Neuronal stem cell (in vitro differentiated cells): Measurements from ENCODE around the gene TCF7L2.

Experiments
- DNase-seq: peaks from one replicate; pipeline ENCODE4 v3.0.0-alpha.2; 2013; ENCODE audit warnings: low spot score
- H2AFZ ChIP-seq: one replicate; pipeline ENCODE4 v1.6.1; 2013; ENCODE audit warnings: mild to moderate bottlenecking, low read length, inconsistent platforms
- H2AK5ac ChIP-seq: 2 replicates; pipeline ENCODE4 v1.6.1; 2013; ENCODE audit warnings: low read depth, mild to moderate bottlenecking, inconsistent platforms, low read length, moderate library complexity, mixed read lengths
- H2BK120ac ChIP-seq: 2 replicates; pipeline ENCODE4 v1.6.1; 2013; ENCODE audit warnings: low read depth, mild to moderate bottlenecking, inconsistent platforms, low read length, moderate library complexity, mixed read lengths
- H2BK12ac ChIP-seq: one replicate; pipeline ENCODE4 v1.6.1; 2013; ENCODE audit warnings: low read length, inconsistent platforms
- H2BK15ac ChIP-seq: 2 replicates; pipeline ENCODE4 v1.6.1; 2013; ENCODE audit warnings: mild to moderate bottlenecking, low read length, inconsistent platforms, mixed read lengths
- H2BK5ac ChIP-seq: one replicate; pipeline ENCODE4 v1.6.1; 2013; ENCODE audit warnings: inconsistent platforms, mild to moderate bottlenecking, low read length, moderate library complexity
- H3K14ac ChIP-seq: one replicate; pipeline ENCODE4 v1.6.1; 2013; ENCODE audit warnings: low read length, inconsistent platforms
- H3K18ac ChIP-seq: 2 replicates; pipeline ENCODE4 v1.6.1; 2013; ENCODE audit warnings: low read length, inconsistent platforms
- H3K23ac ChIP-seq: 2 replicates; pipeline ENCODE4 v1.6.1; 2013; ENCODE audit warnings: low read depth, mild to moderate bottlenecking, mixed read lengths, low read length, inconsistent platforms; ENCODE audit not compliant: poor library complexity
- H3K27ac ChIP-seq: replicated peaks from 3 replicates; pipeline ENCODE4 v1.5.1; 2013; ENCODE audit warnings: low read length, inconsistent platforms
- H3K27me3 ChIP-seq, 3 experiments: 2 replicates each; pipeline ENCODE4 v1.6.1; 2013; ENCODE audit warnings: low read length in 3 of 3, mild to moderate bottlenecking in 2 of 3, inconsistent platforms in 1 of 3, low read depth in 1 of 3, mixed read lengths in 1 of 3, moderate library complexity in 1 of 3; ENCODE audit not compliant: control insufficient read depth in 3 of 3, insufficient read depth in 3 of 3
- H3K36me3 ChIP-seq, 2 donors: replicated peaks in 1 of 2; 2 replicates each; pipeline ENCODE4 v1.6.1; 2013; ENCODE audit warnings: low read length in 2 of 2; ENCODE audit not compliant: control insufficient read depth in 2 of 2, insufficient read depth in 2 of 2
- H3K4ac ChIP-seq: 2 replicates; pipeline ENCODE4 v1.6.1; 2013; ENCODE audit warnings: inconsistent platforms, mild to moderate bottlenecking, low read length, moderate library complexity
- H3K4me1 ChIP-seq, 2 donors: 1 replicate in 1 of 2; 2 replicates in 1 of 2; pipeline ENCODE4 v1.6.1; 2013; ENCODE audit warnings: low read length in 2 of 2, low read depth in 1 of 2; ENCODE audit not compliant: control insufficient read depth in 2 of 2, insufficient read depth in 1 of 2
- H3K4me2 ChIP-seq: one replicate; pipeline ENCODE4 v1.6.1; 2013; ENCODE audit warnings: mild to moderate bottlenecking, low read length, inconsistent platforms; ENCODE audit not compliant: insufficient read depth, poor library complexity, severe bottlenecking
- H3K4me3 ChIP-seq, 2 donors: 2 replicates each; pipeline ENCODE4 v1.5.1; 2013; ENCODE audit warnings: low read length in 2 of 2, mild to moderate bottlenecking in 2 of 2, inconsistent platforms in 1 of 2, moderate library complexity in 1 of 2
- H3K79me1 ChIP-seq: one replicate; pipeline ENCODE4 v1.6.1; 2013; ENCODE audit warnings: low read depth, mild to moderate bottlenecking, inconsistent platforms, low read length, moderate library complexity
- H3K9ac ChIP-seq: one replicate; pipeline ENCODE4 v1.6.1; 2013; ENCODE audit warnings: mild to moderate bottlenecking, low read depth, low read length, inconsistent platforms; ENCODE audit not compliant: poor library complexity
- H3K9me3 ChIP-seq, 2 donors: replicated peaks in 1 of 2; 2 replicates each; pipeline versions ENCODE3 to v1.6.1; 2013; ENCODE audit warnings: low read length in 2 of 2, mild to moderate bottlenecking in 2 of 2, inconsistent platforms in 1 of 2, low read depth in 1 of 2, mixed read lengths in 1 of 2, moderate library complexity in 1 of 2; ENCODE audit not compliant: control insufficient read depth in 2 of 2, insufficient read depth in 1 of 2
- H4K8ac ChIP-seq: one replicate; pipeline ENCODE4 v1.6.1; 2013; ENCODE audit warnings: low read depth, mild to moderate bottlenecking, inconsistent platforms, low read length, moderate library complexity
- H4K91ac ChIP-seq: one replicate; pipeline ENCODE4 v1.6.1; 2013; ENCODE audit warnings: low read length, low read depth, mild to moderate bottlenecking, inconsistent platforms; ENCODE audit not compliant: poor library complexity
- WGBS, 2 donors: extraction: QIAGEN DNeasy Blood & Tissue Kit; methylation state at CpG; one replicate each; pipeline ENCODE4 v1.1.7; 2013; ENCODE audit warnings: missing lambda C conversion rate in 2 of 2, mixed read lengths in 1 of 2; ENCODE audit not compliant: insufficient read length in 2 of 2, insufficient replicate concordance in 1 of 2; ENCODE audit errors: extremely low coverage in 2 of 2; 5-methylcytosine and 5-hydroxymethylcytosine counted together

The TCF7L2 gene

DNA sequence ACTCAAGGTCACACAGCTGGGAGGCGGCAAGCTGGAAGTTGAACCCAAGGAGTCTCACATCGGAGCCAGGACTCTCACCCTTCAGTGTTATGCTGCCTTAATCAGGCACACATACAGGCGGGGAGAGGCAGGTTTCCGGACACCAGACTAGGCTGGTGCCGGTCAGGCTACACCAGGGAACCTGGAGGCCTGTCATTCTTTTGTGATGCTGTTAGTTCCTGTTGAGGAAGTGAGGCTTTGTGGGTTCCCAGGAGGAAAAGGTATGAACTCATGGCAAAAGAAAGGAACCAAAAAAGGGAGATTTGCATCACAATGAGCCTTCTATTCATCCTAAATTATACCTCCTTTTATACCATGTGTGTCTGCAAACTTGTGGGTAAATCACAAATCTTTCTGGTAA is 103.8 kb downstream of the TCF7L2 start:
- no peak overlapping the region for H2AFZ ChIP-seq
- no peak overlapping the region for H4K91ac ChIP-seq
- H3K18ac ChIP-seq = peak overlapping the region; percentile 44
- peak overlapping the region; percentile 33 for H3K9ac ChIP-seq
- H2BK15ac ChIP-seq = no peak overlapping the region
- H4K8ac ChIP-seq = no peak overlapping the region
- no peak overlapping the region for H3K4me2 ChIP-seq
- H3K27ac ChIP-seq = peak overlapping the region; percentile 37
- no peak overlapping the region for H2AK5ac ChIP-seq
- peaks cover 37 to 43% of the 10 kb centered on the region in 2 donors for H3K4me1 ChIP-seq
- peaks cover 8% of the 10 kb centered on the region for H3K79me1 ChIP-seq
- no peaks in the 10 kb centered on the region for H3K27me3 ChIP-seq
- H3K4ac ChIP-seq = no peak overlapping the region
- no peaks in the 10 kb centered on the region for H3K9me3 ChIP-seq
- WGBS, 2 donors = no CpG with 5 or more reads among the region's 5 CpGs
- H3K23ac ChIP-seq = peak overlapping the region; percentile 22
- H2BK120ac ChIP-seq = no peak overlapping the region
- DNase-seq = no peak
- H3K14ac ChIP-seq = no peak overlapping the region
- no peak overlapping the region for H2BK5ac ChIP-seq
- H3K36me3 ChIP-seq = peaks cover 0 to 15% of the 10 kb centered on the region in 2 donors
- no peak overlapping the region for H2BK12ac ChIP-seq
- no peak overlapping the region for H3K4me3 ChIP-seq

DNA sequence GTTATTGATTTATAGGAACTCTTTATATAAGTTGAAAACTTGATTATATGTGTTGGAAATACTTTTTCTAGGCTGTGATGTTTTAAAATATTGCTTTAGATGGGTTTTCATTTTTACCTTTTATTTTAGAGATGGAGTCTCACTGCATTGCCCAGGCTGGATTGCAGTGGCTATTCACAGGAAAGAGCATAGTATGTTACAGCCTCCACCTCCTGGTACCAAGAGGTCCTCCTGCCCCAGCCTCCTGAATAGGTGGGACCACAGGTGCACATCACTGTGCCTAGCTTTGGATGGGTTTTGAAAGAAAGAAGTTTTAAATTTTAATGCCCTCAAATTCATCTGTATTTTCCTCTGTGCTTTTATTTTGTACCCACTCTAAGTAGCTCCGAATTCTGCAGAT is 105.4 kb downstream of the TCF7L2 start:
- Histone ChIP-seq H2AK5ac (no peak overlapping the region), H2BK5ac (no peak overlapping the region), H3K18ac (no peak overlapping the region), H3K4ac (no peak overlapping the region), H3K9ac (no peak overlapping the region), H3K36me3 (peaks cover 0 to 4% of the 10 kb centered on the region in 2 donors), H2BK120ac (no peak overlapping the region), H3K79me1 (peaks cover 2% of the 10 kb centered on the region), H2BK15ac (no peak overlapping the region), H3K27ac (no peak overlapping the region), H3K4me3 (no peak overlapping the region), H3K4me2 (no peak overlapping the region), H3K9me3 (no peaks in the 10 kb centered on the region), H3K27me3 (no peaks in the 10 kb centered on the region), H4K8ac (no peak overlapping the region), H3K23ac (no peak overlapping the region), H2BK12ac (no peak overlapping the region), H2AFZ (no peak overlapping the region), H3K4me1 (peaks cover 40 to 51% of the 10 kb centered on the region in 2 donors), H4K91ac (no peak overlapping the region), H3K14ac (no peak overlapping the region)
- no peak for DNase-seq
- no CpG with 5 or more reads among the region's 1 CpG for WGBS, 2 donors

DNA sequence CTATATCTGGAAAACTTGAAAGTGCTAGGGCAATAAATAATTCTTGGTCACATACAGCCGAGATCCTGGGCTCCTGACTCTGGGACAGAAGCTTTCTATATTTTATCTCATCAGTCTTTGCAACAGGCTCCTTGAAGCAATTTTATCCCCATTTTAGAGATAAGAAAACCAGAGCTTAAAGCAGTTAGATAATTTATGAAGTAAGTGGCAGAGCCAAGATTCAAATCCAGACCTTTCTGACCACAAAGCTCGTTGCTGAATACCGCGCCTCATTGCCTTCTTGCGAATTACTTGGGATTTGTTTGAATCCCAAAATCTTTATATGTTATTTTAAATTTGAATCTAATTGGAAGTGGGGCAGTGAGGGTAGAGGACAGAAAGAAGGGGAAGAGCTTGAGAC is 106.0 kb downstream of the TCF7L2 start:
- Histone ChIP-seq H4K91ac (no peak overlapping the region), H3K14ac (no peak overlapping the region), H3K9ac (no peak overlapping the region), H2BK120ac (no peak overlapping the region), H3K23ac (no peak overlapping the region), H2AFZ (no peak overlapping the region), H3K4me2 (no peak overlapping the region), H3K4ac (no peak overlapping the region), H3K4me1 (peaks cover 45 to 56% of the 10 kb centered on the region in 2 donors), H2BK15ac (no peak overlapping the region), H3K27me3 (no peaks in the 10 kb centered on the region), H3K27ac (no peak overlapping the region), H3K18ac (no peak overlapping the region), H3K36me3 (peaks cover 0 to 4% of the 10 kb centered on the region in 2 donors), H3K4me3 (no peak overlapping the region), H3K79me1 (peaks cover 2% of the 10 kb centered on the region), H2BK12ac (no peak overlapping the region), H3K9me3 (no peaks in the 10 kb centered on the region), H2AK5ac (no peak overlapping the region), H4K8ac (no peak overlapping the region), H2BK5ac (no peak overlapping the region)
- no peak for DNase-seq
- WGBS, 2 donors = no CpG with 5 or more reads among the region's 5 CpGs

DNA sequence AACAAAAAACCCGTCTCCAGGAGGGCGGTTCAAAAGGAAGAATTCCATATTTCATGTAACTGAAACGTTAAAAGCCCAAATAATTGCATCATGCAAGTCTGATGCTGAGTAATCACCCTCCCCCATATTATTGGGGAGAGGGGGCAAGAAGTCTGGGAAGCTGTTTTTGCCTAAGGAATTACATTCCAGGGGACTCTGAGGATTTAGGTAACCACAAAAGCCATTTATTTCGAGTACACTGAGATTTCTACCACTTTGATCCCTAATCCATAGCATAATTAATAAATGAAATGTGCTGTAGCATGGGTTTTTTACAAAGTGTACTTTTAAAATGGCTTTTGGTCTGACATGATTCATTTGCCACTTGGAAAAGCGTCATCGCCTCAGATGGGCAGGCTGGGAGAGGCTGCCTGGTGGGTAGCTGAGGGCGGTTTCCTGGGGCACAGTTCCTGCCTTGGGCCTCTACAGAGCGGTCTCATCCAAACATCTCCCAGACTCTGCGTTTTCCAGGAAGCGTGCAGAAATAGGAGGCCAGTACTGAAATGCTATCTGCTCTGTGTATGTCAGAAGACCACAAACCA is 106.5 kb downstream of the TCF7L2 start:
- Histone ChIP-seq H3K4ac (no peak overlapping the region), H2BK120ac (no peak overlapping the region), H3K9me3 (no peaks in the 10 kb centered on the region), H3K4me2 (no peak overlapping the region), H3K23ac (no peak overlapping the region), H3K27me3 (no peaks in the 10 kb centered on the region), H3K18ac (no peak overlapping the region), H3K9ac (no peak overlapping the region), H2BK12ac (no peak overlapping the region), H2BK15ac (no peak overlapping the region), H3K14ac (no peak overlapping the region), H2AFZ (no peak overlapping the region), H3K4me3 (no peak overlapping the region), H2BK5ac (no peak overlapping the region), H3K36me3 (peaks cover 0 to 6% of the 10 kb centered on the region in 2 donors), H4K8ac (no peak overlapping the region), H2AK5ac (no peak overlapping the region), H3K27ac (no peak overlapping the region), H3K4me1 (peaks cover 48 to 61% of the 10 kb centered on the region in 2 donors), H3K79me1 (peaks cover 2% of the 10 kb centered on the region), H4K91ac (no peak overlapping the region)
- WGBS, 2 donors = no CpG with 5 or more reads among the region's 10 CpGs
- DNase-seq = no peak
